GDM1 (cell line): Measurements from ENCODE around the gene ANKRD33B.
A peak's percentile ranks its signal among the peaks of the same experiment; 100 is the strongest.

Source experiments
- DNase-seq: peaks from one replicate; lab custom pipeline; 2025; lab: John Stamatoyannopoulos, UW

Gene ANKRD33B

DNA sequence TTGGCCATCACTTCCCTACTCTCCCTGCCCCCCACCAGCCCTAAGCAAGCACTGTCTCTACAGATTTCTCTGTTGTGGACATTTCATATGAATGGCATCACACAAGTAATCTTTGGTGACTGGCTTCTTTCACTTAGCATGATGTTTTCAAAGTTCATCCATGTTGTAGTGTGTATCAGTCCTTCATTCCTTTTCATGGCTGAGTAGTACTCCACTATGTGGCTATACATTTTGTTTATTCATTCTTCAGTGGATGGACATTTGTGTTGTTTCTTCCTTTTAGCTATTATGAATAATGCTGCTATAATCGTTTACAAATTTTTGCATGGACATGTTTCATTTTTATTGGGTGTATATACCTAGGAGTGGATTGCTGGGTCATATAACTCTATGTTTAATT lies 113.1 kb downstream of the ANKRD33B start:
- DNase-seq, result no peak

GRCh38 chr5:10677533-10677932 lies 113.7 kb downstream of the ANKRD33B start:
- no peak for DNase-seq

- DNase-seq, result no peak
Observed at GRCh38 chr5:10678244-10678643, 114.4 kb downstream of the ANKRD33B start.

DNA sequence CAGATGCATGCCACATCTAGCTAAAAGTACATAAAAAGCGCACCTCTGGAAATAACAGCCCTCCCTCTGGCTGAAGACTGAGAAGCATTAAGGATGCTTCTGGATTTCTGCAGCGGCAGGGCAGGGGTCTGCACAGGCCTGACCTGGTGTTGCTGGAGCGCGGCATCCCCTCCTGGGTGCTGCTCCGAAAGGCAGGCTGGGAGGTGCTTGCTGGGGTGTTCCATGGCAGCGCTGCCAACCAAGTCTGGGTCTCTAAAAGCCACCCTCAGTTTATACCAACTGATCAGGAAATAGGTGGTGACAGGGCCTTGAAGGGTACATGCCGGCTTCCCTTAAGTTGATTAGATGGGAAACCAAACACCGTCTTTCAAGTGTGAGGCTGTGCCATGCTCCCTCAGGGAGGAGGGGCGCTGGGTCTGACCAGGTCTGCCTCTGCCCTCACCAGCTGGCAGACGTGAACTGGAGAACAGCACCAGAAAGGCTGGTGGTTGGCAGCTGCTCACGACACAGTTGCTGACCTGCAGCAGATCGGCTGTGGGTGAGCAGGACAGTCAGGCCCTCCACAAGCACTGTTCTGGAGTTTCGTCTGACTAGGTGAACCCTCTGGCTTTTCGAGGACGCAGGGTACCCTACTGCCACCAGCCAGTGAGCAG lies 115.6 kb downstream of the ANKRD33B start:
- DNase-seq, result no peak

GRCh38 chr5:10680876-10681481 lies 117.1 kb downstream of the ANKRD33B start:
- DNase-seq, result no peak

DNA sequence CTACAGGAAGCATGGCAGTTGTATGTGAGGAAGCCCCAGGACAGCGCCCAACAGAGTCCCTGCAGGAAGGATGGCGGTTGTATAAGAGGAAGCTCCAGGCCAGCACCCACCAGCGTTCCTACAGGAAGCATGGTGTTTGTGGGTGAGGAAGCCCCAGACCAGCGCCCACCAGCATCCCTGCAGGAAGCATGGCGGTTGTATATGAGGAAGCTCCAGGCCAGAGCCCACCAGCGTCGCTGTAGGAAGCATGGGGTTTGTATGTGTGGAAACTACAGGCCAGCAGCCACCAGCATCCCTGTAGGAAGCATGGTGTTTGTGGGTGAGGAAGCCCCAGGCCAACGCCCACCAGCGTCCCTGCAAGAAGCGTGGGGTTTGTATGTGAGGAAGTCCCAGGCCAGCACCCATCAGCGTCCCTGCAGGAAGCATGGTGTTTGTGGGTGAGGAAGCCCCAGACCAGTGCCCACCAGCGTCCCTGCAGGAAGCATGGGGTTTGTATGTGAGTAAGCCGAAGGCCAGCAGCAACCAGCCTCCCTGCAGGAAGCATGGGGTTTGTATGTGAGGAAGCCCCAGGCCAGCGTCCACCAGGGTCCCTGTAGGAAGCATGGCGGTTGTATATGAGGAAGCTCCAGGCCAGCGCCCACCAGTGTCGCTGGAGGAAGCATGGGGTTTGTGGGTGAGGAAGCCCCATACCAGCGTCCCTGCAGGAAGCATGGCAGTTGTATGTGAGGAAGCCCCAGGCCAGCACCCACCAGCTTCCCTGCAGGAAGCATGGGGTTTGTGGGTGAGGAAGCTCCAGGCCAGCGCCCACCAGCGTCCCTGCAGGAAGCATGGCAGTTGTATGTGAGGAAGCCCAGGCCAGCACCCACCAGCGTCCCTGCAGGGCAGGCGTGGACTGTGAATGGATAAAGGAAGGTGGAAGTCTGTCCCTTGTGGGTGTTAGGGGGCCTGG lies 118.1 kb downstream of the ANKRD33B start:
- peak; percentile 30 for DNase-seq

DNA sequence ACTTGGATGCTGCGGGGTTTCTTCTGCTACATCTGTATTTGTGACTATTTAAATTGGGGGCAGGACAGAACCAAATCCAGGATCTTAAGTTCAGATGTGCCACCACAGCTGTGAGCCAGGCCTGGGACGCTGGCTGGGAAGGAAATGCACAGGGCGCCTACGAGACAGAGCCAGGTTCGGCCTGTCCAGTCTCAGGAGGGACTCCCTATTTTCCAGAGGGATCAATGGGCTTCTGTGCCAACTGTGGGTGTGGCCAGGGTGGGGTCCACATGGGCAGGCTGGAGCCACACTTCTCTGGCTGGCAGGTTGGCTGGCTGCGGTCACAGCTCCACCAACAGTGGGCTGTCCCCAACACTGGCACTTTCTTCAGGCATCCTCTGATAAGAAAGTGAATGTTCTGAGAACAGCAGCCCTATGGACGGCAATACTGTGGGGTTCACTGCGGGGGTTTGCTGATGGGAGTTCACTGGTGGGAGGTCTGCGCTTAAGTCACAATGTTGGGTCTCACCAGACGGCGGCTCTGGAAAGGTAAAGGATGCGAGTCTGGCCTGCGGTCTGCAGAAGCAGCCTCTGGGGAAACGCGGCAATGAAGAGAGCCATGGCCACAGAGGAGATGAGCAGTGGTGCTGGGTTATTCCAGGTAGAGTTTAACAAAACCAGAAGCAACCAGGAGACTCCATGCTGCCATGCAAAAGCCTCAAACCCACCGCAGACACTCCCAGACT lies 119.1 kb downstream of the ANKRD33B start:
- DNase-seq, result no peak

- DNase-seq, result no peak
Observed at GRCh38 chr5:10684303-10685086, 120.6 kb downstream of the ANKRD33B start.

GRCh38 chr5:10685115-10685521 lies 121.2 kb downstream of the ANKRD33B start:
- DNase-seq, result no peak

DNA sequence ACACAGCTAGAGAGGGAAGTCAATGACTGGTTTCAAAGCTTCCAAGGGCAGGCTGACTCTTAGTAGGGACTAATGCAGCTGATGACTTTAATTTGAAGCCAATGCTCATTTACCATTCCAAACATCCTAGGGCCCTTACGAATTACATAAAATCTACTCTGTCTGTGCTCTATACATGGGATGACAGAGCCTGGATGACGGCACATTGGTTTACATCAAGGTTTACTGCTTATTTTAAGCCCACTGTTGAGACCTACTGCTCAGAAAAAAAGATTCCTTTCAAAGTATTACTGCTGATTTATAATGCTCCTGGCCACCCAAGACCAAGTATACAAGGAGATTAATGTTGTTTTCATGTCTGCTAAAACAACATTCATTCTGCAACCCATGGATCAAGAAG lies 123.0 kb downstream of the ANKRD33B start:
- no peak for DNase-seq

GRCh38 chr5:10688651-10689171 lies 124.8 kb downstream of the ANKRD33B start:
- no peak for DNase-seq

GRCh38 chr5:10689391-10690081 lies 125.7 kb downstream of the ANKRD33B start:
- DNase-seq, result peak; percentile 8

GRCh38 chr5:10690460-10691440 lies 126.9 kb downstream of the ANKRD33B start:
- DNase-seq, result no peak

DNA sequence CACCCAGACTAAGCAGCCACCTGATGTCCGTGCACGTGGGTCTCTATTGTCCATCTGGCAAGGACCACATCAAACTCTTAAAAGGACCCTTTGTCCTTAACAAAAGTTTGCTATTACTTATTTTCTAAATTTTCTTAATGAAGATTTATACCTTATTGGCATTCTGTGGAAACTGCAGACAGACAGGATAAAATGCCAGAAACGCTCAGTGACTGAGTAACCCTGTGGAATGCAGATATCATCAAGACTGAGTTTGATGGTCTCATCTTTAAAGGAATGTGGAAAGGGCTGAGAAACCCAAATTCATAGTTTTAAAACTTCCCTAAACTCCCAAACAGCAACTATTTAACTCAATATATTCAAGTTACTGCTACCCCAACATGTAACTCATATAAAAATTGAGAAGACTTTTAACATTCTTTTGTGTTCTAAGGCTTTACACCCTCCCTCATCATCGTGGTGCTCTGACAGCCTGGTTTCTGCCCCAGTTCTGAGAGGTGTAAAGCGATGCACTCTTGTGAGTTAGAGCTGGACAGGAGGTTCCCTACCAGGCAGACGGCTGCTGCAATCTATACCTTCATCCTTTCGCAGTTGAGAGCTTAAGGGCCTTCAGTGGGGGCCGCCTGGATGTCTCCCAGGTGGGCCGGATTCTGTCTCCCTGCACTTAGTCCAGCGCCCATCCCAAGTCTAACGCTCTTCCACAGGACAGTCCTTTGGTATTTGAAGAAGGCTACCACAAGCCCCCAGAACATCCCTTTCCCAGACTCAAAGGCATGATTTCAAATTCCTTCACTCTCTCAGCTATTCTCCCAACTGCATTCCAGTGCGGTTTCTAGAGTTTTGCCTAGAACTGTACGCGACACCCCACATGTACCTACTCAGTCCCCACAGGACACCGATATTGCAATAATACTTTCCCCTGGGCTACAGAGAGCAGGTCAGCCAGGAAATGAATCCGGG lies 128.2 kb downstream of the ANKRD33B start:
- no peak for DNase-seq

- peak; percentile 8 for DNase-seq
Observed at GRCh38 chr5:10695055-10695649, 131.3 kb downstream of the ANKRD33B start.

GRCh38 chr5:10695759-10696543 lies 132.1 kb downstream of the ANKRD33B start:
- DNase-seq, result no peak
